Omental fat pad (tissue), 4 donors: ENCODE data around the gene LRRC25. TPM values are rescaled to one million over a fixed set of nuclear protein-coding genes. Genes with fewer than 3 reads are reported as not detected.

Source experiments
- ATAC-seq: fragments of 150-250 bp; one replicate; pipeline ENCODE4 v1.9.1; 2016; ENCODE audit warnings: mild to moderate bottlenecking, moderate library complexity; ENCODE audit not compliant: low FRiP score
- DNase-seq: peaks from one replicate; pipeline ENCODE4 v3.0.0-alpha.2; 2019; ENCODE audit warnings: low spot score
- total RNA-seq, 4 donors: library from RNA; depleted of rRNA; stranded (reverse); fragments of >200 nt; gene quantifications; one replicate each; pipeline ENCODE4 v1.1.0, GENCODE V29; 2016
- TF ChIP-seq, protein P1 (sequence below), 3 donors: fragments of 450-650 bp; IDR thresholded peaks; one replicate each; pipeline ENCODE4 v1.5.1; 2016 to 2017; ENCODE audit warnings: antibody characterized with exemption in 3 of 3, mild to moderate bottlenecking in 3 of 3, moderate library complexity in 2 of 3

Gene LRRC25
- total RNA-seq, 4 donors from 2014 or later: 11.8 to 37.2 (median 28.8) TPM

DNA sequence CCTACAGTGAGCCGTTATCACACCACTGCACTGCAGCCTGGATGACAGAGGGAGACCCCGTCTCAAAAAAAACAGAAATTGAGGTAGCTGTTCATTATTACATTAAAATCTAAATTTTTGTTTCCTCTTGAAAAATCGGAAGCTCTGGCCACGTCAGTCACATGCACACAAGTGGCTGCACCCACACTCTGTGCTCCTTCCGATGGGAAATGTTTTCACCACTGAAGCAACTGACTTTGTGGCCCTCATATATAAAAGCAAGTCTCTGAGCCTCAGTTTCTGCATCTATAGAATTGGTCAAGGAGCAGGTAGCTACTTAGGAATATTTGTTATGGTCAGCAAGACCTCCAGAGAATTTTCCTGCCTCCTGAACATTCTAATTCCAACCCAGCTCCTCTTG lies 4.5 kb downstream of the LRRC25 start:
- TF ChIP-seq, protein P1, sequence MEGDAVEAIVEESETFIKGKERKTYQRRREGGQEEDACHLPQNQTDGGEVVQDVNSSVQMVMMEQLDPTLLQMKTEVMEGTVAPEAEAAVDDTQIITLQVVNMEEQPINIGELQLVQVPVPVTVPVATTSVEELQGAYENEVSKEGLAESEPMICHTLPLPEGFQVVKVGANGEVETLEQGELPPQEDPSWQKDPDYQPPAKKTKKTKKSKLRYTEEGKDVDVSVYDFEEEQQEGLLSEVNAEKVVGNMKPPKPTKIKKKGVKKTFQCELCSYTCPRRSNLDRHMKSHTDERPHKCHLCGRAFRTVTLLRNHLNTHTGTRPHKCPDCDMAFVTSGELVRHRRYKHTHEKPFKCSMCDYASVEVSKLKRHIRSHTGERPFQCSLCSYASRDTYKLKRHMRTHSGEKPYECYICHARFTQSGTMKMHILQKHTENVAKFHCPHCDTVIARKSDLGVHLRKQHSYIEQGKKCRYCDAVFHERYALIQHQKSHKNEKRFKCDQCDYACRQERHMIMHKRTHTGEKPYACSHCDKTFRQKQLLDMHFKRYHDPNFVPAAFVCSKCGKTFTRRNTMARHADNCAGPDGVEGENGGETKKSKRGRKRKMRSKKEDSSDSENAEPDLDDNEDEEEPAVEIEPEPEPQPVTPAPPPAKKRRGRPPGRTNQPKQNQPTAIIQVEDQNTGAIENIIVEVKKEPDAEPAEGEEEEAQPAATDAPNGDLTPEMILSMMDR (IDR thresholded peaks at IDR 0.05): no peak
- no peak for ATAC-seq
- no peak for DNase-seq

DNA sequence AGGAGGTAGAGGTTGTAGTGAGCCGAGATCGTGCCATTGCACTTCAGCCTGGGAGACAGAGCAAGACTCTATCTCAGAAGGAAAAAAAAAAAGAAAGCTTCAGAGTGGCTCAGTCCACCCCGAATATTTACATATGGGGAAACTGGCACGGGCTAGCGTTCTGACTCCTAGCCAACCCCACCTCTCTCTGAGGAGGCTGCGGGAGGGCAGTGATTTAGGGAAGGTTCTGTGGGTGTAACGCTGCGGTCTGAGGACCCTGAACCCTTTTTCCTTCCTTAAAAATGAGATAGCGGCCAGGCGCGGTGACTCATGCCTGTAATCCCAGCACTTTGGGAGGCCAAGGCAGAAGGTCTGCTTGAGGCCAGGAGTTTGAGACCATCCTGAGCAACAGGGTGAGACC lies 5.0 kb downstream of the LRRC25 start:
- DNase-seq: no peak
- TF ChIP-seq, protein P1 (IDR thresholded peaks at IDR 0.05): no peak
- ATAC-seq: no peak

DNA sequence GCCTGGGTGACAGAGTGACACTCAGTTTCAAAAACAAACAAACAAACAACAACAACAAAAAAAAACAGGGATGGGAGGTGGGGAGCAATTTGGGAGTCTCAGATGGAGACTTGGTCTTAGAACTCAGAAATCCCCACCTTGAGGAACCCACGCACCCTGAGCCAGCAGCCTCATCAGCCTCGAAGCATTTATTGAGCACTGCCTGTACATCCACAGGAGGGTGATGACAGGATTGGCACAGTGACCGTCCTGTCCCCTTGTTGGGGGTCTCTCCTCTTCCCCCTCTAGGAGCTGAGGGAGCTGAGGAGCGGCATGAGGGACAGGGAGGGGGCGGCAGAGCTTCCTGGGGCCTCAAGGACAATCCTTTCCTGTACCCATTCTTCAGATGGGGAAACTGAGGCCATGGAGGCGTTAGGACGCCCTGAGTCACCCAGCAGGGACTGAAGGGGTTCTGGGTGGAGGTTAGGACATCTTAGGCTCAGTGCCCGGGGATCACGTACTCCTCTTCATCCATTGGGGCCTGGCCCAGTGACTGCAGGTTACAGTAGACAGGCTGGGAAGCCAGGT lies 5.8 kb downstream of the LRRC25 start:
- ATAC-seq (no peak), DNase-seq (no peak)
- TF ChIP-seq, protein P1 (IDR thresholded peaks at IDR 0.05): no peak

DNA sequence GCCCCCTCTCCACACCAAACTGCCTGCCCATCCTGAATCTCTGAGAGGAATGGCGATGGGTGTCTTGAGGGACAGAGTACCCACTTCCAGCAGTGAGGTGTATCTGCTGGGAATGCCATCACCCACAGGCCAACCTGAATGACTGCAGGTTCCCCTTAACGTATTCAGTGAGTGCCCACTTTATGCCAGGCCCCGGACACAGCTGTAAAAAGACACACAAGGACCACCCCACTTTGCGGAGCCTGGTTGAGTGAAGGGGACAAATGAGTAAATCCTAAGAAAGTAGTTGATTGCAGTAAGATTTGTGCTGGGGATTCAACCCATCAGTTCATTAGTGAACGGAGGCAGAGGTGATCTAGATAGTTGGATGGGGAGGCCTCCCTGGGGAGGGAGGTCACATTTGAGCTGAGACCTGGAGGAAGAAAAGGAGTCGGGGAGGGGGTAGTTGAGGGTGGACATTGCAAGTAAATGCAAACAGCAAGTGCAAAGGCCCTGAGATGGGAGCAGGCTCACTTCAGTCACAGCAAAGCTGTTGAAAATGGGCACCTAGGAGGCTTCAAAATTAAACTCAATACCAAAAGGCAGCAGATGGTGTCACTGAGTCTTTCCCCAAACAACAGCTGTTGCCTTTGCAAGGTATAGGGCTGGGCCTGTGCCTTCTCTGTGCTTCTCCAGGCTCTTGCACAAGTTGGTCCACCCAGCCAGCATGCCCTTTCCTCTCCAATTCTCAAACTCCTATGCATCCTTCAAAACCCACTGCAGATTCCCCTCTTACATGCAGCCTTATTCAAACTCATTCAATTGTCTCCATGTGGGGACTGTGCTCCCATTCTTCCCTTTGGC lies 7.1 kb downstream of the LRRC25 start:
- DNase-seq (no peak), ATAC-seq (no peak)
- TF ChIP-seq, protein P1 (IDR thresholded peaks at IDR 0.05): no peak

DNA sequence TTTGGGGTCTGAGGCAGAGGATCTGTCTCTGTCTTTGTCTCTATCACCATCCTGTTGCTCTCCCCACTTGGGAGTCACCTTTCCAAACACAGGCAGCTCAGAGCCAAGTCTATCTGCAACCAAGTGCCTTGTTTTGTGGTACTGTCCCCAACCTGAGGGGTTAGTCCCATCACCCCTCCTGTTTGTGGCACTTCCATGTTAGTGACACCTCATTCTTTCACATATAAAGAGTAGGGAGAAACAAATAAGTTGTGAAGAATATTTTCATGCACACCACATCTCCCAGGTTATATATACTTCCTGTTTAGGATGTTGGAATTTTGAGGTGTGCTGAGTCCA lies 7.7 kb downstream of the LRRC25 start:
- DNase-seq: no peak
- TF ChIP-seq, protein P1 (IDR thresholded peaks at IDR 0.05): no peak
- ATAC-seq: no peak

DNA sequence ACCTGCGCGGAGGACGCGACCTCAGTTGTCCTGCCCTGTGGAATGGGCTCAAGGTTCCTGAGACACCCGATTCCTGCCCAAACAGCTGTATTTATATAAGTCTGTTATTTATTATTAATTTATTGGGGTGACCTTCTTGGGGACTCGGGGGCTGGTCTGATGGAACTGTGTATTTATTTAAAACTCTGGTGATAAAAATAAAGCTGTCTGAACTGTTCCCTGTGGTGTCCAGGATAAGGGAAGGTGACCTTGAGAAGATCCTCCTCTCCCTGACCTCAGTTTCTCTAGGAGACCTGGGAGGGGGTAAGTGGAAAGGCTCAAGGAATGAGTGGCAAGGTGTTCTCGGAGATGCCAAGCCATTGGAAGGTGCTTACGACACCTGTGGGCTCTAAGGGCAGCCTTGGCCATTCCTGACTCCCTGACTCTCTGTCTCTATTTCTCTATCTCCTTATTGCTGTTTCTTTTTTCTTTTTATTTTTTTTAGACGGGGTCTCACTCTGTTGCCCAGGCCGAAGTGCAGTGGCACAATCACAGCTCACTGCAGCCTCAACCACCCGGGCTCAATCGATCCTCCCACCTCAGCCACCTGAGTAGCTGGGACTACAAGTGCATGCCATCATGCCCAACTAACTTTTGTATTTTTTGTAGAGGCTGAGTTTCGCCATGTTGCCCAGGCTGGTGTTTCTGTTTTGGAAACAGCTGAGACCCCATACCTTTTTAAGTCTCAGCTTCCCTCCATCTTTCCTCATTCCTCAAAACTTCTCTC lies 8.3 kb downstream of the LRRC25 start:
- no peak for ATAC-seq

More for the DNA sequence above, 8.3 kb downstream of the LRRC25 start:
- DNase-seq: no peak
- TF ChIP-seq, protein P1 (IDR thresholded peaks at IDR 0.05): no peak
